ENCODE data around the gene SORCS2.

The SORCS2 gene

DNA sequence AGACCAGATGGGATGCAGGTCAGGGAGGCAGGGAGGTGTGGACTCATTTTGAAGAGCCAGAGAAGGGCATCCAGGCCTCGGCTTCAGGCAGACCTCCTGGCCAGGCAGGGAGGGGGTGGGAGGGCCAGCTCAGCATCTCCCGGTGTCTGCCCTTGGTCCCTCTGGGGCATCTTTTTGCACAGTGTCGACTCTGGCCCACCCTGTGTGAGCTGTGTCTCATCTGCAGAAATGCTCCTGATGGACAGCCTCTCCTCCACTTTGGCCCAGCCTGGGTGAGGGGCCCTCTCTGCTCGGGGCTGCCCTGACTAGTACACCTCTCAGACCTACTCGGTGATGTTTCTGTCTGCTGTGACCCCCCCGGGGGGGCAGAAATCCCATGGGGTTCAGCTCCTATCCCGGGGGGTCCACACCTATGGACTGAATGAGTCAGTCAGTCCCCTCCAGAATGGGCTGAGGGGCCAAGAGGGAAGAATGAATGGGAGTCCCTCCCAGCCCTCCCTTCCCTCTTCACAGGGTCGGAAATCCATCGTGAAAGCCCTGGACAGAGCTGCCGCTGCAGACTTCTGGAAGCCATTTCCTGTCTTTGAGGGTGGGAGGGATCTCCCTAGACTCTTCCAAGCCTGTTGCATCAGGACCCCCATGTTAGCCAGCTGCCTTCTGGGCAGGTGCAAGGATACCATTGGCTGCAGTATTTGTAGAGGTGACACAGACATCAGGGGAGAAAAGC lies 439.1 kb downstream of the SORCS2 start:
- no peak for DNase-seq

DNA sequence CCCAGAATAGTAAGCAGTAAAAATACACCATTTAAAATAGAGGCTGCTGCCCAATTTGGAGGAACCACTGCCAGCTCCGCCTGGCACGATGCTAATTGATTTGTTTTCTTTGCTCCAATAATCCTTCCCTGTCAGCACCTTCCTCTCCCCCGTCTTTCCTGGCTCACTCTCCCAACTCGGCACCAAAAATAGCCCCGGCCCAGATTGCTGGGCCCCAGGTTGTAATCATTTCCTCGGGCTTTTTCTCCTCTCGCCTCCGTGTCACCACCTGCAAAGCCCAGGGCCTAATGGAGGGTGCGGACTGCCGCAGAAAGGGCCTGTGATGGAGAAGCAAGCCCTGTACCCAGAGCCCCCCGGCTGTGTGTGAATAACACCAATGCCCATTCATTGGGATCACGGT lies 440.0 kb downstream of the SORCS2 start:
- DNase-seq = no peak

GRCh38 chr4:7632971-7633370 lies 440.6 kb downstream of the SORCS2 start:
- DNase-seq = peak in 2 of 3 donors; percentile 39 to 44

- peak; percentile 77 to 83 (median 80) for DNase-seq
Measured at GRCh38 chr4:7634661-7635251, 442.4 kb downstream of the SORCS2 start.

- peak in 1 of 3 donors; percentile 29 for DNase-seq
Measured at GRCh38 chr4:7635445-7636239, 443.3 kb downstream of the SORCS2 start.

GRCh38 chr4:7636240-7636508 lies 443.8 kb downstream of the SORCS2 start:
- no peak for DNase-seq

GRCh38 chr4:7637139-7637538 lies 444.8 kb downstream of the SORCS2 start:
- DNase-seq = no peak

GRCh38 chr4:7637971-7638370 lies 445.6 kb downstream of the SORCS2 start:
- DNase-seq = no peak

GRCh38 chr4:7638489-7638888 lies 446.2 kb downstream of the SORCS2 start:
- DNase-seq = peak in 1 of 3 donors; percentile 24

GRCh38 chr4:7638984-7639789 lies 446.8 kb downstream of the SORCS2 start:
- DNase-seq = peak; percentile 84 to 90 (median 87)

DNA sequence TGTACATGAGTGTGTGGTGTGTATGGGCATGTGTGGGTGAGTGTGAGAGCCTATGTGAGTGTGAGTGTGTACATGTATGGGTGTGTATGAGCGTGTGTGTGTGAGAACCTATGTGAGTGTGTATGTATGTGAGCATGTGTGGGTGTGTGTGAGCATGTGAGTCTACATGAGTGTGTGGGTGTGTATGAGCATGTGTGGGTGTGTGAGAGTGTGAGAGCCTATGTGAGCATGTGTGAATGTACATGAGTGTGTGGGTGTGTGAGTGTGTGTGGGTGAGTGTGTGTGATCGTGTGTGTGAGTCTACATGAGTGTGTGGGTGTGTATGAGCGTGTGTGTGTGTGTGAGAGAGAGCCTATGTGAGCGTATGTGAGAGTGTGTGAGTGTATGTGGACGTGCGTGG lies 447.8 kb downstream of the SORCS2 start:
- no peak for DNase-seq

GRCh38 chr4:7641712-7642111 lies 449.4 kb downstream of the SORCS2 start:
- no peak for DNase-seq

DNA sequence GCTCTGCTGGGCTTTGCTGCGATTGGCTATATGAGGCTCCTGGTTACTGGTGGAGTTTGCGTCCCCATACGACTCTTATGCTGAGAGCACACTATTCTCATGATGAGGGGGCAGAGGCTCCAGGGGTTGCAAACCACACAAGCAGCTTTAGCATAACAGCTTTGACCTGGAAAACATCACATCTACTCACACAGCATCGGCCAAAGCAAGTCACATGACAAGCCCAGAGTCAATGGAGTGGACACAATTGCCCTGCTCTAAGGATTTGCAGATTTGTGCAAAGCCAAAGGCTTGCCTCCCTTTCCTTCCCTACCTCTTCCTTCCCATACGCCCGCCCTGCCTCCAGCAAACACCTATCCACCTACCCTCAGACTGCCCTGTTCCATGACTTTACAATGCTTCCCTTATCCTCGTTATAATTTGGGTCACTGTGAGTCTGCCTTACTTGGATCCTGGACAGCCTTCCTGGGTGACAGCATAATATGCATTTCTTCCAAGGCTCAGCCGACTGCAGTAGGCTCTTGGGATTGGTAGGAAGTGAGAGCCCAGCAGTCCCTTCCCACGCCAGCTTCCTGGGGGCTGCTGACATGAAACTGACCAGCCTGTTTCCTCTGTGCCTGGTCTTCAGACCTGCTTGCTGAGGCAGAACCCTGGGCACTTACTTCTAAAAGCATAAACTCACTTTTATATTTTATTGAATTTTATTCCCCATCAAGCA lies 450.6 kb downstream of the SORCS2 start:
- DNase-seq = peak in 2 of 3 donors; percentile 23 to 43

DNA sequence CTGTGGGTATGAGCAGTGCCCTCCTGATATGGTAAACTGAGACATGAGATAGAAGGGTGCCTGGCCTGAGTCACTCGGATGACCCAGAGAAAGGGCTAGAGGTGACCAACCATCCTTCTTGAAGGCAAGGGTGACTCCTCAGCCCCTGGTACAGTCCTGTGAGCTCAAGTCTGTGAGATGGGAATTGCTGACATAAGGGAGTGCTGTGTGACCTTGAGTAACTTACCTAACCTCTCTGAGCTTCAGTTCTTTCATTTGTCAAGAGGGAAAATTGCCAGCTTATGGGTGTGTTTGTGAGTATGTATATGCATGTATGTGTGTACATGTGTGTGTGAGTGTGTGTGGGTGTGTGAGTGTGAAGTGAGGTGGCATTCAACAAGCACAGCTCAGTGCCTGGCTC lies 452.8 kb downstream of the SORCS2 start:
- DNase-seq = no peak

GRCh38 chr4:7645956-7646355 lies 453.6 kb downstream of the SORCS2 start:
- no peak for DNase-seq

DNA sequence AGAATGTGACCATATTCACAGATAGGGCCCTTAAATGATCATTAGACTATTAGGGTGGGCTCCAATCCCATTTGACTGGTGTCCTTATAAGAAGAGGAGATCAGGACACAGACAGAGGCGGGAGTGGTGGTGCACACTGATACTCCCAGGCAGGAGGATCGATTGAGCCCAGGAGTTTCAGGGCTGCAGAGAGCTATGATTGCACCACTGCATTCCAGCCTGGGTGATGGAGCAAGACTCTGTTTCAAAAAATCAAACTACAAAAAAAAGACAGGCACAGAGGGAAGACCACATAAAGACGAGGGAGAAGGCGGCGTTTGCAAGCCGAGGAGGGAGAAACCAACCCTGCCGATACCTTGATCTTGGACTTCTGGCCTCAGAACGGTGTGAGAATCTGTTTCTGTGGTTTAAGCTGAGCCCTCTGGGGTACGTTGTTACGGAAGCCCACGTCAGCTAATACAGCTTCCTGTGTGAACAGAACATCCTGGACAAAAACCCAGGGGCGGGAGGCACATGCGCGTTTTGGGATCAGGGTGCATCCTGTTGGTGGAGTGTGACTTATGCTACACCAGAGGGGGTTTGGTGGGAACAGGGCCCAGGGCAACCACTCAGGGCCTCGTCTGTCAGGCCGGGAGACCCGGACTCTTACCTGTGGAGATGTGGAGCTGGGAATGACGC lies 454.2 kb downstream of the SORCS2 start:
- no peak for DNase-seq

DNA sequence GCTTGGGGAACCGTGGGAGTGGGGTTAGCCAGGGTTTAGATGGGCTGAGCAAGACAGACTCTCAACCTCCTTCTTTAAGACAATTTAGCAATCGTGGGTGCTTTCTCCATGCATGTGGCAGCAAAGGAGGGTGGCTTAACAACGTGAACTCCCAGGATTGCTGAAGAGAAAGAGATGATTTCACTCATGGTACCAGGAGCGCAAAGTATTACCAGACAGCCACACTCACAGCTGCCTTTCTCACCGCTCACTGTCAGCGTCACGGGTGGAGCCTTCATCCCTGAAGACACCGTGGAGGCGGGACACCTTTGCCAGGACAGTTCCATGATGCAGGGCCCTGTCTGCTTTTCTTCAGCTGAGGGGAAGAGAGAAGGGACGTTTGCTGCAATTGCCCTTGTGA lies 454.8 kb downstream of the SORCS2 start:
- DNase-seq = peak; percentile 47 to 68 (median 61)

GRCh38 chr4:7647600-7648543 lies 455.5 kb downstream of the SORCS2 start:
- peak; percentile 93 to 96 (median 93) for DNase-seq

DNA sequence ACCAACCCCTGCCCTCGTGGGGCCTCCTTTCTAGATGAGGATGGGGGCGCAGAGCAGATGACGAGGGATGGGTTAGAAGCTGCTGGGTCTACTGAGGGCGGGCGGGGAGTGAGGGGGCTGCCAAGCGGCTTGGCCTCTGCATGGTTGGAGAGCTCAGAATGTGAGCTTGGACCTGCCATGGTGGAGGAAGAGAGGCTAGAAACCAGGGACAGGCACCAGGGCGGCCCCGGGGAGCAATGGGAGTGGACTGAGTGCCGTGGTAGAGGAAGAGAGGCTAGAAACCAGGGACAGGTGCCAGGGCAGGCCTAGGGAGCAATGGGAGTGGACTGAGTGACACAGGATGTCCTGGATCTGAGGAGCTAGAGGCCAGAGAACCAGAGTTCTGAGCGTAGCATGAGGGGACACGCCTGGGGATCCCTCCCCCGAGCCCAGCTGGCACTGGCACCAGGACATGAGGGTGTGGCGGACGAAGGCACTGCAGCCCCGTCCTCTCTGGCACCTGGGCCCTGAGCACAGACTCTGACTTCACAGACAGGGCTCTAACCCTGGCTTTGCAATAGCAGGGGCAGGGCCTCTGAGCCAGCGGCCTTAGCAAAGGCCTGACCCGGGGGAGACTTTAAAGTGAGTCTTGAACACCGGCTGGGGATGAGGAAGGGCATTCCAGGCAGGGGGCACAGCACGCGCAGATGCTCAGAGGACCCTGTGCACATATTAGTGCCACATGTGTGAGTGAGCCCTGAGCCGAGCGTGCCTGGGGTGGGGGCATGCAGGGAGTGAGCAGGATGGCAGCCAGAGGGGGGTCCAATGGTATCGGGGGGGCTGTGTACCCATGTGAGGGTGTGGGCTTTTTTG lies 456.4 kb downstream of the SORCS2 start:
- no peak for DNase-seq

- no peak for DNase-seq
Measured at GRCh38 chr4:7649411-7649740, 457.0 kb downstream of the SORCS2 start.

Data from suppressor macrophage treated with lipopolysaccharide for 1 hour (primary cell).